ENCODE data around the gene MEI1.

MEI1 gene

GRCh38 chr22:41845380-41846267, 146.3 kb downstream of the MEI1 start:
- no peak for DNase-seq

- DNase-seq, result no peak
These were observed 147.1 kb downstream of the MEI1 start for GRCh38 chr22:41846268-41846987.

GRCh38 chr22:41847300-41847699, 148.0 kb downstream of the MEI1 start:
- DNase-seq, result no peak

GRCh38 chr22:41848468-41848867, 149.2 kb downstream of the MEI1 start:
- no peak for DNase-seq
